DND-41 (cell line): ENCODE data around the gene SHISA3.

Experiments
- EZH2 ChIP-seq: IDR thresholded peaks from 3 replicates; pipeline ENCODE4 v1.6.1; 2012; ENCODE audit warnings: borderline replicate concordance, low read depth, mild to moderate bottlenecking, moderate library complexity, low read length, inconsistent platforms; ENCODE audit not compliant: severe bottlenecking
- TF ChIP-seq, protein P1 (sequence below): IDR thresholded peaks from 2 replicates; pipeline ENCODE4 v1.5.1; 2012; ENCODE audit warnings: borderline replicate concordance, low read length, moderate library complexity, mild to moderate bottlenecking; ENCODE audit not compliant: poor library complexity, severe bottlenecking; ENCODE audit errors: extremely low read depth

- TF ChIP-seq, protein P1, sequence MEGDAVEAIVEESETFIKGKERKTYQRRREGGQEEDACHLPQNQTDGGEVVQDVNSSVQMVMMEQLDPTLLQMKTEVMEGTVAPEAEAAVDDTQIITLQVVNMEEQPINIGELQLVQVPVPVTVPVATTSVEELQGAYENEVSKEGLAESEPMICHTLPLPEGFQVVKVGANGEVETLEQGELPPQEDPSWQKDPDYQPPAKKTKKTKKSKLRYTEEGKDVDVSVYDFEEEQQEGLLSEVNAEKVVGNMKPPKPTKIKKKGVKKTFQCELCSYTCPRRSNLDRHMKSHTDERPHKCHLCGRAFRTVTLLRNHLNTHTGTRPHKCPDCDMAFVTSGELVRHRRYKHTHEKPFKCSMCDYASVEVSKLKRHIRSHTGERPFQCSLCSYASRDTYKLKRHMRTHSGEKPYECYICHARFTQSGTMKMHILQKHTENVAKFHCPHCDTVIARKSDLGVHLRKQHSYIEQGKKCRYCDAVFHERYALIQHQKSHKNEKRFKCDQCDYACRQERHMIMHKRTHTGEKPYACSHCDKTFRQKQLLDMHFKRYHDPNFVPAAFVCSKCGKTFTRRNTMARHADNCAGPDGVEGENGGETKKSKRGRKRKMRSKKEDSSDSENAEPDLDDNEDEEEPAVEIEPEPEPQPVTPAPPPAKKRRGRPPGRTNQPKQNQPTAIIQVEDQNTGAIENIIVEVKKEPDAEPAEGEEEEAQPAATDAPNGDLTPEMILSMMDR, result no peak
- TF ChIP-seq EZH2, result no peak
Observed at GRCh38 chr4:42395595-42395994, 1.7 kb upstream of the SHISA3 start.
